ENCODE data around the gene EPB41L4A.

DNA sequence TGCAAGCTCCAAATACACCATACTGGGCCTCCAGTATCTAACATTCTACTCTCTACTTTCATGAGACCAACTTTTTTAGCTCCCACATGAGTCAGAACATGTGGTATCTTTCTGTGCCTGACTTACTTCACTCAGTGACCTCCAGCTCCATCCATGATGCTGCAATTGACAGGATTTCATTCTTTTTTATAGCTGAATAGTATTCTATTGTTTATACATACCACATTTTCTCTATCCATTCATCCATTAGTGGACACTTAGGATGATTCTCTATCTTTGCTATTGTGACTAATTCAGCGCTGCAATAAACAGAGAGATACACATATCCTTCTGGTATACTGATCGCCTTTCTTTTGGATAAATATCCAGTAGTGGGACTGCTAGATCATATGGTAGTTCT lies 68.5 kb downstream of the EPB41L4A start:
- TF ChIP-seq POLR2A (IDR thresholded peaks at IDR 0.05; ENCODE audit: low read length) = no peak
- no peak for TF ChIP-seq GATA1 (IDR thresholded peaks at IDR 0.05; ENCODE audit: low read depth, low read length)
